Measurements from ENCODE around the gene SH2D1B. TPM values are rescaled to one million over a fixed set of nuclear protein-coding genes. Genes with fewer than 3 reads are reported as not detected.

Gene SH2D1B
- total RNA-seq, 4 donors from 2014 or later, result 0.76 to 1.9 (median 1.3) TPM; not detected in 1

GRCh38 chr1:162361349-162361748 lies 50.6 kb downstream of the SH2D1B start:
- no peak overlapping the region for H3K27ac ChIP-seq
- no peaks in the 10 kb centered on the region for H3K27me3 ChIP-seq
- H3K9me3 ChIP-seq, result no peaks in the 10 kb centered on the region
- H3K4me1 ChIP-seq, result no peaks in the 10 kb centered on the region
- H3K36me3 ChIP-seq, result peaks cover 0 to 6% (median 0%) of the 10 kb centered on the region in 3 donors
- no peak for TF ChIP-seq POLR2A (IDR thresholded peaks at IDR 0.05)
- TF ChIP-seq, protein P1, sequence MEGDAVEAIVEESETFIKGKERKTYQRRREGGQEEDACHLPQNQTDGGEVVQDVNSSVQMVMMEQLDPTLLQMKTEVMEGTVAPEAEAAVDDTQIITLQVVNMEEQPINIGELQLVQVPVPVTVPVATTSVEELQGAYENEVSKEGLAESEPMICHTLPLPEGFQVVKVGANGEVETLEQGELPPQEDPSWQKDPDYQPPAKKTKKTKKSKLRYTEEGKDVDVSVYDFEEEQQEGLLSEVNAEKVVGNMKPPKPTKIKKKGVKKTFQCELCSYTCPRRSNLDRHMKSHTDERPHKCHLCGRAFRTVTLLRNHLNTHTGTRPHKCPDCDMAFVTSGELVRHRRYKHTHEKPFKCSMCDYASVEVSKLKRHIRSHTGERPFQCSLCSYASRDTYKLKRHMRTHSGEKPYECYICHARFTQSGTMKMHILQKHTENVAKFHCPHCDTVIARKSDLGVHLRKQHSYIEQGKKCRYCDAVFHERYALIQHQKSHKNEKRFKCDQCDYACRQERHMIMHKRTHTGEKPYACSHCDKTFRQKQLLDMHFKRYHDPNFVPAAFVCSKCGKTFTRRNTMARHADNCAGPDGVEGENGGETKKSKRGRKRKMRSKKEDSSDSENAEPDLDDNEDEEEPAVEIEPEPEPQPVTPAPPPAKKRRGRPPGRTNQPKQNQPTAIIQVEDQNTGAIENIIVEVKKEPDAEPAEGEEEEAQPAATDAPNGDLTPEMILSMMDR (IDR thresholded peaks at IDR 0.05), result no peak
- no peak overlapping the region for H3K4me3 ChIP-seq
- peak in 1 of 3 donors; percentile 9 for DNase-seq

DNA sequence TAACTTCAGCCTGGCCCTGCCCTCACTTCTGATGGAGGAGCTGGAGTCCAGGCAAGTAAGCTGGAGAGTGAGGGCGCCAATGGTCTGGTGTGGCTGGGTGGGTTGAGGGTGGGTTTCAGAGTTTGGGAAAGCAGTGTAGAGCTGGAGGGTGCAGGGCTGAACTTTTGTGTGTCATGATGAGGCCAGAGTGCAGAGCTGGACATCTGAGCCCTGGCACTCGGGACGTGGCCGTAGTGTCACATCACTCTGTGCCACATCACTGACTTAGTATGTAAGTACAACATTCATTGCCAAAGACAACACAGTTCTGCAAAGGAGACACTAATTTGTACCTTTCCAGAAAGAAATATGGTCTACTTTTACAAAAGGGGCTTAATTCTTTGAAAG lies 51.1 kb downstream of the SH2D1B start:
- Histone ChIP-seq H3K27ac (no peak overlapping the region), H3K4me3 (no peak overlapping the region), H3K4me1 (no peaks in the 10 kb centered on the region), H3K36me3 (peaks cover 0 to 6% (median 0%) of the 10 kb centered on the region in 3 donors), H3K9me3 (no peaks in the 10 kb centered on the region), H3K27me3 (no peaks in the 10 kb centered on the region)
- DNase-seq, result no peak
- no peak for TF ChIP-seq POLR2A (IDR thresholded peaks at IDR 0.05)
- TF ChIP-seq, protein P1 (IDR thresholded peaks at IDR 0.05), result no peak

DNA sequence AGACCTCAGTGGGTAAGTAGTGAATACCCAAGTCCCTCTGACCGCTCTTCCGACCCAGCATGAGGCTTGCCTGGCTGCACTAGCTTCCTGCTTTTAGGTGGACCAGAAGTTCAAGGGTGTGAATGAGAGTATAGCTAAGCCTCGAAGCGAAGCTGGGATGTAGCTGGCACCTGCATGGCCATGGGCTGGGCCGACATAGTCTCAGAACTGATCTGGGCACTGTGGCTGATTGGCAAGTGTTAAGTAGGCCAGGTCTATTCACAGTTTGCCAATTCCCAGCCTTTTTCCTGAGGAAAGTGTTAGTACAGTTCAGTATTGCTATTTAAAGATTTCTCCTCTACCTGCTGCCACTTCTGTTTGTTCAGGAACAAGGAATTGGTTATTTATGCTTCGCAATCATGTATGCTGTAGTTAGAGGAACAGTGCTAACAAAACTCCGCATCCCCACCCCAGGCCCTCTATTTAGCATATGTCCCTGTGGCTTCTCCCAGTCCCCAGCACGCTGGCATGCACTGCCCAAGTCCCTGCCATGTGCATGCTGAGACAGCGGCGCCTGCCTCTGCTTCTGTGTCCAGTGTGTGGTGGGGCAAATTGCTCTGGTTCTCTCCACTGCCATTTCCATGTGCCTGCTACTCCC lies 51.6 kb downstream of the SH2D1B start:
- no peaks in the 10 kb centered on the region for H3K4me1 ChIP-seq
- DNase-seq, result no peak
- H3K4me3 ChIP-seq, result no peak overlapping the region
- H3K36me3 ChIP-seq, result peaks cover 0 to 9% (median 0%) of the 10 kb centered on the region in 3 donors
- no peaks in the 10 kb centered on the region for H3K27me3 ChIP-seq
- peak overlapping the region in 1 of 4 donors; percentile 30 for H3K27ac ChIP-seq
- TF ChIP-seq, protein P1 (IDR thresholded peaks at IDR 0.05), result no peak
- no peak for TF ChIP-seq POLR2A (IDR thresholded peaks at IDR 0.05)
- H3K9me3 ChIP-seq, result no peaks in the 10 kb centered on the region

DNA sequence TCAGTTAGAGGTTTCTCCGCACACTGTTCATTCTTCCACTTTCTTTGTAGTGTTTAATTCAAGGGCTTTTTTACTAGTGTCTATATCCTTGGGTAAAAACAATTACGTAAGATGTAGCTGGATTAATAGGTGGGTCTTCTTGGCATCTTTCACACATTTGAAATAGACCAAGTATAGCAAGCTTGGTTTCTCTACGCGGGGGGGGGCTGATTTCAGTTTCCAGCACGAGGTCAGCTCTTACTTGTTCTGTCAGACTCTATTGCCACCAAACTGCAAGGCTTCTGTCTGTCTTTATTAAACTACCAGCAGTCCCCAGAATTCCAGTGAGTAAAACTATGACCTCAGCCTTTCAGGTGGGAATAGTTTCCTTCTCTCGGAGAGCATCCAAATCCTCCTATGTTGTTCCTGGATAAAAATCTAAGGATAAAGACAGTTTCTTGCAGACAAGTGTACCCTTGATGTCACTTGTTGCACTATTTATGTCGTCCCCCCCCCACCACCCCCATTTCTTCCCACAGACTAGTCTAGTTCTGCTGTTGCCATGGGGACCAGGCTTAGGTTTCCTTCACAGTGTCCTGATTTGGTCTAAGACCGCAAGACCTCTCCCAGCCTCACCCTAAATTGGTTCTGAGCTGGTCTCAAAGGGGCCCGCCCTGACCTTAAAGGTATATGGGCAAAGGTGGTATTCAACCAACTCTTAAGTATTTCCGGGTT lies 52.3 kb downstream of the SH2D1B start:
- Histone ChIP-seq H3K4me3 (no peak overlapping the region), H3K27ac (peak overlapping the region in 1 of 4 donors; percentile 30), H3K36me3 (peaks cover 0 to 11% (median 0%) of the 10 kb centered on the region in 3 donors), H3K9me3 (no peaks in the 10 kb centered on the region), H3K4me1 (no peaks in the 10 kb centered on the region), H3K27me3 (no peaks in the 10 kb centered on the region)
- TF ChIP-seq, protein P1 (IDR thresholded peaks at IDR 0.05), result no peak
- no peak for TF ChIP-seq POLR2A (IDR thresholded peaks at IDR 0.05)
- no peak for DNase-seq

DNA sequence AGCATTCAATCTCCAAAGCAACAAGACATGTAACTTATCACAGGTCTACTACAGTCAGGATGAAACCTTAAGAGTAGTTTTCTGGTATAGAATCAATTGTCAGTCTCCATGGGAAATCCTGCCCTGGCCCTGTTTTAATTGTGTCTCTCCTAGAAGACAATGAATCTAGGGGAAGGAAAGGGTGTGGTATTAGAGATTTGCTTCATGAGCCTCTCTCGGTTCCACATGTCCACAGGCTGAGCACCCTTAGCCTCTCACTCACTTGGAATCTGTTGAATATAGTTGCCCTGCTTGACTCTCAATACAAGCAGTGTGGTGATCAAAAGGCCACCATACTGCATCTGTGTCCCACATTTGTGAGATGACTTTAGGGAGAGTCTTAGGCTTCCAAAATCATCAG lies 53.0 kb downstream of the SH2D1B start:
- no peak for DNase-seq
- Histone ChIP-seq H3K27ac (no peak overlapping the region), H3K4me1 (no peaks in the 10 kb centered on the region), H3K9me3 (no peaks in the 10 kb centered on the region), H3K4me3 (no peak overlapping the region), H3K27me3 (no peaks in the 10 kb centered on the region), H3K36me3 (peaks cover 0 to 11% (median 0%) of the 10 kb centered on the region in 3 donors)
- TF ChIP-seq, protein P1 (IDR thresholded peaks at IDR 0.05), result no peak
- no peak for TF ChIP-seq POLR2A (IDR thresholded peaks at IDR 0.05)

Measured in Peyer's patch (tissue), 4 donors.